Endothelial cell (in vitro differentiated cells): ENCODE data around the gene KRTAP12-1. TPM values are rescaled to one million over a fixed set of nuclear protein-coding genes. Genes with fewer than 3 reads are reported as not detected.

Source experiments
- DNase-seq: peaks from one replicate; pipeline ENCODE4 v3.0.0; 2021; ENCODE audit warnings: low spot score
- H3K27ac Mint-ChIP-seq: one replicate; pipeline ENCODE4 v1.8.0; 2021; ENCODE audit warnings: mixed read lengths, inconsistent platforms; ENCODE audit not compliant: unreplicated experiment
- H3K27me3 Mint-ChIP-seq: one replicate; pipeline ENCODE4 v1.8.0; 2021; ENCODE audit warnings: mild to moderate bottlenecking, moderate library complexity, mixed read lengths, inconsistent platforms; ENCODE audit not compliant: unreplicated experiment
- H3K36me3 Mint-ChIP-seq: one replicate; pipeline ENCODE4 v1.8.0; 2021; ENCODE audit warnings: mild to moderate bottlenecking, low read depth, mixed read lengths, inconsistent platforms; ENCODE audit not compliant: unreplicated experiment
- H3K4me1 Mint-ChIP-seq: one replicate; pipeline ENCODE4 v1.8.0; 2021; ENCODE audit warnings: mild to moderate bottlenecking, mixed read lengths, inconsistent platforms; ENCODE audit not compliant: unreplicated experiment
- H3K4me3 Mint-ChIP-seq: one replicate; pipeline ENCODE4 v1.8.0; 2021; ENCODE audit warnings: mild to moderate bottlenecking, mixed read lengths, inconsistent platforms; ENCODE audit not compliant: unreplicated experiment
- H3K9me3 Mint-ChIP-seq: one replicate; pipeline ENCODE4 v1.8.0; 2021; ENCODE audit warnings: mixed read lengths, inconsistent platforms; ENCODE audit not compliant: unreplicated experiment
- CTCF ChIP-seq: fragments of 200-600 bp; sonication (generic); IDR thresholded peaks from one replicate; pipeline ENCODE4 v1.5.0; 2021; ENCODE audit warnings: antibody characterized with exemption; ENCODE audit not compliant: unreplicated experiment
- total RNA-seq: library from RNA; stranded (reverse); fragmentation: NEBNext Ultra II Directional; extraction: Animal tissue kit (Norgen Biotek cat#: 25700); gene quantifications from one replicate; pipeline ENCODE4 v1.2.1, GENCODE V29; 2021; ENCODE audit not compliant: unreplicated experiment

The KRTAP12-1 gene
- total RNA-seq, 1 donor from 2014 or later, result not detected

DNA sequence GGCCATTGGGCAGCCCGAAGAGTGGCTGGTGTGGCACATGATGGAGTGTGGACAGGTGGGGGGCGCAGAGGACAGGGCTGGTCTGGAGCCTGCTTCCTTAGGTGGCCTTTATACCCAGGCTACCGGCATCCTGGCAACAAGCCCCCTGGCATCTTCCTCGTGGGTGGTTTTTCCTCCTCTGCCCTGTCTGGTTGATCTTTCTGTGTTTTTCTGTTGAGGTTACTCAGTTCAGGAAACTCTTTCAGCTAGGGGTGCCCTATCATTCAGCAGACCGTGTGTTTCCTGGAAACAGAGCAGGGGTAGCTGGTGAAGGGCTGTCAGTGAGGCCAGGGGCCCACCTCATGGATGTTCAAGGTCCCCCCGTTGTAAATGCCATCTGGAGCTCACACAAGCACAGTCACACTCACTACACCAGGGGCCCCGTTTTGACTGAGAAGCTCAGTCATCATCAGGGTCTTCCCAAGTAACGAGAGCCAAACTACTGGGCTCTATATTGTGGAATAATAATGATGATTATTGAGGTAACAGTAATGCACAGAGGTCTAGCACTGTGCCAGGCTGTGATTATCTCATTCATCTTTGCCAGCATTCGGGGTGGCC, 27.3 kb downstream of the KRTAP12-1 start, which contains the start of gene KRTAP12-4:
TSS of gene KRTAP12-4 (minus strand) at position 84 of the 600 bp plus-strand sequence. CDS start at position 39, 45 bp downstream.
- no peak for DNase-seq
- no peaks in the 10 kb centered on the region for H3K9me3 Mint-ChIP-seq
- H3K27ac Mint-ChIP-seq, result no peak within 1 kb of the TSS
- no peak for TF ChIP-seq CTCF
- peaks cover 8% of the 10 kb centered on the region for H3K27me3 Mint-ChIP-seq
- peaks cover 13% of the 10 kb centered on the region for H3K36me3 Mint-ChIP-seq
- H3K4me3 Mint-ChIP-seq, result no peak within 1 kb of the TSS
- peaks cover 7% of the 10 kb centered on the region for H3K4me1 Mint-ChIP-seq

- DNase-seq, result no peak
- TF ChIP-seq CTCF, result no peak
- H3K36me3 Mint-ChIP-seq, result peaks cover 13% of the 10 kb centered on the region
- H3K4me1 Mint-ChIP-seq, result peaks cover 3% of the 10 kb centered on the region
- H3K4me3 Mint-ChIP-seq, result no peak overlapping the region
- H3K27ac Mint-ChIP-seq, result no peak overlapping the region
- peaks cover 8% of the 10 kb centered on the region for H3K27me3 Mint-ChIP-seq
- H3K9me3 Mint-ChIP-seq, result no peaks in the 10 kb centered on the region
Measured at GRCh38 chr21:44653656-44654575, 28.0 kb downstream of the KRTAP12-1 start.

DNA sequence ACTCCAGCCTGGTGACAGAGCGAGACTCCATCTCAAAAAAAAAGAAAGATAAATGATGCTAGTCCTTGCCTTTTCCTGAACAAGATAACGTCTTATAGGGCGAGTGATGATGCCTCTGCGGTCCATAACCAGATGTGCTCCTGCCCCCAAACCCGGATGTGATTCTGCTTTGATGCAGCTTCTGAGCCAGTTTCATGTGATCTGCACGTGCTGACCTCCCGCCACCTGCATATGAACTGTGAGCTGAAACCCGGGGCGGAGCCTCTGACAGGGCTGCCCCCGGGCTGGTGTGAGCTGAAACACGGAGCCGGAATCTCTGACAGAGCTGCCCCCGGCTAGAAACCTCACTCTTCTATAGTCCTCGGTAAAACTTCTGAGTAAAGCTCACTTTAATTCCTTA, 28.8 kb downstream of the KRTAP12-1 start:
- H3K9me3 Mint-ChIP-seq, result no peaks in the 10 kb centered on the region
- peaks cover 13% of the 10 kb centered on the region for H3K36me3 Mint-ChIP-seq
- peaks cover 8% of the 10 kb centered on the region for H3K27me3 Mint-ChIP-seq
- no peak overlapping the region for H3K4me3 Mint-ChIP-seq
- no peak overlapping the region for H3K27ac Mint-ChIP-seq
- TF ChIP-seq CTCF, result no peak
- DNase-seq, result no peak
- H3K4me1 Mint-ChIP-seq, result no peaks in the 10 kb centered on the region

GRCh38 chr21:44650973-44651675, 30.8 kb downstream of the KRTAP12-1 start:
- no peak overlapping the region for H3K27ac Mint-ChIP-seq
- TF ChIP-seq CTCF, result no peak
- H3K9me3 Mint-ChIP-seq, result no peaks in the 10 kb centered on the region
- H3K36me3 Mint-ChIP-seq, result no peaks in the 10 kb centered on the region
- no peak for DNase-seq
- H3K4me3 Mint-ChIP-seq, result no peak overlapping the region
- peaks cover 11% of the 10 kb centered on the region for H3K27me3 Mint-ChIP-seq
- H3K4me1 Mint-ChIP-seq, result no peaks in the 10 kb centered on the region
